Fibroblast of villous mesenchyme (primary cell): ENCODE data around the gene FAM204A. TPM values are rescaled to one million over a fixed set of nuclear protein-coding genes. Genes with fewer than 3 reads are reported as not detected.

Source experiments
- DNase-seq: peaks from one replicate; pipeline ENCODE4 v3.0.0-alpha.2; 2010; ENCODE audit warnings: low read depth
- H3K4me3 ChIP-seq: 2 replicates; pipeline ENCODE4 v1.5.1; 2011; ENCODE audit warnings: low read depth, mild to moderate bottlenecking, low read length
- total RNA-seq: library from RNA; depleted of rRNA; stranded (reverse); fragments of >200 nt; gene quantifications from 2 replicates; pipeline ENCODE4 v1.2.3, GENCODE V29; 2012
- TF ChIP-seq, protein P1 (sequence below): IDR thresholded peaks from 2 replicates; pipeline ENCODE4 v1.5.1; 2012; ENCODE audit warnings: low read depth, mild to moderate bottlenecking, low read length; ENCODE audit not compliant: insufficient read depth

Gene FAM204A
- total RNA-seq, 1 donor: 48.8 TPM

DNA sequence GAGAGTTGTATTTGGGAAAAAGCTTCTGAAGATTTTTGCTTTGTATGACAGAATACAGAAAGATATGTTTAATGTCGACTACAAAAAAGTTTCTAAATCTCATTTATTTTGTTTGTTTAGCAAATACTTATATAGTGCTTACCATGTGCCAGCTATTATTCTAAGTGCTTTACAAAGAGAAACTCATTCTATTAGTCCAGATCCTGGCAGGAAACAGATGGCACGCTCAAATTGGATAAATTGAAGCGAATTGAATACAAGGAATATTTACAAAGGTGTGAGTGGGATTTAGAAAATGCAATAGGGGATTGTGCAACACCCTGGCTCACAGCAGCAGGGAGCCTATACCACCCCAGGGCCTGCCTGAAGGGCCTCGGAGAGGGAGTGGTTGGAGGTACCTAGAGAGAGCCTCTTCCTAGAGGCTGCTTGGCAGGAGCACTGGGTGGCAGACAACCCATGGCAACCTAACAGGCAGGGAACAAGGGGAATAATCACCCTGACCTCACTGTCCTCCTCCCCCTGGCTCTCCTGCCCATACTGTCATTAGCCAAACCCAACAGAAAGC lies 27.6 kb upstream of the FAM204A start:
- no peak for DNase-seq
- no peak overlapping the region for H3K4me3 ChIP-seq
- TF ChIP-seq, protein P1, sequence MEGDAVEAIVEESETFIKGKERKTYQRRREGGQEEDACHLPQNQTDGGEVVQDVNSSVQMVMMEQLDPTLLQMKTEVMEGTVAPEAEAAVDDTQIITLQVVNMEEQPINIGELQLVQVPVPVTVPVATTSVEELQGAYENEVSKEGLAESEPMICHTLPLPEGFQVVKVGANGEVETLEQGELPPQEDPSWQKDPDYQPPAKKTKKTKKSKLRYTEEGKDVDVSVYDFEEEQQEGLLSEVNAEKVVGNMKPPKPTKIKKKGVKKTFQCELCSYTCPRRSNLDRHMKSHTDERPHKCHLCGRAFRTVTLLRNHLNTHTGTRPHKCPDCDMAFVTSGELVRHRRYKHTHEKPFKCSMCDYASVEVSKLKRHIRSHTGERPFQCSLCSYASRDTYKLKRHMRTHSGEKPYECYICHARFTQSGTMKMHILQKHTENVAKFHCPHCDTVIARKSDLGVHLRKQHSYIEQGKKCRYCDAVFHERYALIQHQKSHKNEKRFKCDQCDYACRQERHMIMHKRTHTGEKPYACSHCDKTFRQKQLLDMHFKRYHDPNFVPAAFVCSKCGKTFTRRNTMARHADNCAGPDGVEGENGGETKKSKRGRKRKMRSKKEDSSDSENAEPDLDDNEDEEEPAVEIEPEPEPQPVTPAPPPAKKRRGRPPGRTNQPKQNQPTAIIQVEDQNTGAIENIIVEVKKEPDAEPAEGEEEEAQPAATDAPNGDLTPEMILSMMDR: no peak

DNA sequence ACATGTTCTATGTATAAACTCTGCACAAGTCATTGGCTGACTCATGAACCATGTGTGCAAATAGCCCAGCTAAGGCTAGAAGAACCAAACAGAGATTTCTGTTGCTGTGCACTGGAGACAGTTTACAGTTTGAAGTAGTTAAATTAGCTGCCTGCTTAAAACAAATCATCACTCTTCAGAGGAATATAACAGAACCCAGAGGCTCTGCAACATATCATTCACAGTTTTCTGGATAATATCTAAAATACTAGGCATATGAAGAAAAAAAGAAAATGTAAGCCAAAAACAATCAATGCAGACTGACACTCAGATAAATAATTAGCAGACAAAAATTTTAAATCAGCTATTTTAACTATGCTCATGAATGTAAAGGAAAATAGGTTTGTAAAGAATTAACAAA lies 23.6 kb upstream of the FAM204A start:
- no peak overlapping the region for H3K4me3 ChIP-seq
- DNase-seq: no peak
- TF ChIP-seq, protein P1: no peak

DNA sequence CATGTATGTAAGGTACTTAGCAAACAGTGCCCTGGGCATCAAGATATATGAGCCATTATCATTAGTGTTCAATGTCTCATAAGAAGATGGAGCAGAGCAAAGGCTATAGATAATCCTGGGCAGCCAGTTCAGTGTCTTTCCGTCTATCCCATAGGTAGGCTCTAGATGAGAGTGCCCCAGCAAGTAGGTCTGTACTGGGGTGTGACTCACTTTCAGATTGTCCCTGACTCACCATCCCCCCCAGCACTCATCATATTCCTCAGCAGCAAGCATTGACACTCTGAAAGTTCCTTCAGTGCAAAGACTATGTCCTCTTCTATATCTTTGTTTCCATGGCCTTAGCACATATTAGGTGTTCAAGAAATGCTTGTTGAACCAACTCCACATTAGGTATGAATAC lies 20.0 kb upstream of the FAM204A start:
- TF ChIP-seq, protein P1: no peak
- DNase-seq: no peak
- H3K4me3 ChIP-seq: no peak overlapping the region

DNA sequence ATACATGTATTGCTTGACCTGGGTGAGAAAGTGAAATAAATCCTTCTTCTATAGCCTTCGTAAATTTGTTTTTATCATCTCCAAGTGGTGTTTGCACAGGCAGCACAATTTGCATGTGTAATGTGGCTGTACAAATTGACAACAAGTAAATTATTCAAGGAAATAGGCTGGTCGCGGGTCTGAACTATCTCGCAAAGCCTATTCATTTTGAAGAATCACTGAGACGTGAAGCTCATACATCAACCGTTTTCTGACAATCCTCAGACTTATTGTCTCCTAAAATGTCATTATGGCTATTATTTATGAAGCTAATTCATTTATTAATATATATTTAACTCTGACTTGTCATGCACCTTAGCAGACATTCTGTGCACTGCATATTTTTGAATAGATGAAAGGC lies 16.2 kb upstream of the FAM204A start:
- TF ChIP-seq, protein P1: no peak
- no peak for DNase-seq

DNA sequence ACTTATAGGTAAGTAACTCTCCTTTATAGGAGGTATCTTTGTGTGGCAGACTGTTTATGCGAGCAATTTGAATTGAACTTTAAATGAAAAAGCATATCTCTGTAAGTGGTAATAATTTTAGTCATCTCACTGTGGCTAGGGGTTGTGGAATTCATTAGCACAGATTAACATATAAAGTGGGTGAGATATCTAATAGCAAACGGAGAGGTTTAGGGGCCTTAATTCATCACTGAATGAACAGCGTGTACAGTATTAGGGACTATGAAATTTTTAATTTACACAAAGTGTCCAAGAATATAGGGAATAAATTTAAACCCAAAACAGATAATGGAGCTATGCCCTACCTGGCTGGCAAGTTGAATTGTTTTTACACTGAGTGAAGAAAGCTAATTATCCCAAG lies 15.7 kb upstream of the FAM204A start:
- H3K4me3 ChIP-seq: no peak overlapping the region
- DNase-seq: no peak
- TF ChIP-seq, protein P1: no peak

More for the DNA sequence above, 16.2 kb upstream of the FAM204A start:
- H3K4me3 ChIP-seq: no peak overlapping the region

DNA sequence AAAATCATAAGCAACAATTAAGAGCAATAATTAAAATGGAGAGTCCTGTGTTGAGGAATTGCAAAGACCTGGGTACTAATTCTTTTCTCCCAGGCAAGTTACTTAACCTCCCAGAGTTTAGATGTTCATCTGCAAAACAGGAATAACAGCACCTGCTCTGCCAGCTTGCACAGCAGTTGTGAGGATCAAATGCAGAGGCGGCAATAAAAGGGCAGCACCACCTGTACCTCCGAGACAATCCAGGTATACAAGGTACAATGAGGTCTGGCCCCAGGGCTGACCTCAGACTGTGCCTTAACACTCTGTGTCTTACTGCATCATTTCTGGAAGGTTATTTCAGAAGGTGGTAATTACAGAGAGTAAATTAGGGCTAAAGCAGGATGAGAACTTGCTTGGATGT lies 14.5 kb upstream of the FAM204A start:
- H3K4me3 ChIP-seq: no peak overlapping the region
- TF ChIP-seq, protein P1: no peak
- no peak for DNase-seq

DNA sequence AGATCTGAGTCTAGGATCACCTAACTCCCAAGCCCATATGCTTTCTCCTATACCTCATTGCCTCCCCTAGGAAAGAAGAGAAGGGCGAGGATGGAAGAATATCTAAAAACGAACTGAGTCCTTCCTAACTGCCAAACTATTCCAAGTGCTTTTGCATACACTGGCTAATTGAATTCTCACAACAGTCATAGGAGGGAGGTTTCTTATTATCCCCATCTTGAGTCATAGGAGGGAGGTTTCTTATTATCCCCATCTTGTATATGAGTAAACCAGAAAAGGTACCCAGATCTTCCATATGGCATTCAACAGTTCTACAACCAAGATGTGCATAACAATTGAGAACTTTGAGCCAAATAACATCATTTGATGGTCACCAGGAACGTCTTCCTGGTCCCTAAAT lies 13.1 kb upstream of the FAM204A start:
- TF ChIP-seq, protein P1: no peak
- no peak overlapping the region for H3K4me3 ChIP-seq
- no peak for DNase-seq
